ENCODE data around the gene CD48.

Gene CD48

GRCh38 chr1:160682983-160683865 lies 28.4 kb downstream of the CD48 start:
- TF ChIP-seq CTCF (IDR thresholded peaks at IDR 0.05; ENCODE audit: insufficient read depth, low read length, poor library complexity, severe bottlenecking) (no peak), EZH2phosphoT487 (conservative IDR thresholded peaks at IDR 0.05; ENCODE audit: low read length) (no peak)
- Histone ChIP-seq H3K36me3 (ENCODE audit: low read length) (peaks cover 37% of the 10 kb centered on the region), H2AFZ (ENCODE audit: low read depth, low read length, severe bottlenecking) (no peak overlapping the region), H3K27me3 (ENCODE audit: low read length) (no peaks in the 10 kb centered on the region), H3K27ac (ENCODE audit: low read depth, low read length) (peak overlapping the region; percentile 40; the same call in 1 of the 2 replicates), H3K9me3 (ENCODE audit: insufficient read depth, low read length) (no peaks in the 10 kb centered on the region), H3K9ac (ENCODE audit: low read length) (no peak overlapping the region), H3K4me2 (ENCODE audit: low read depth, low read length, poor library complexity, severe bottlenecking) (no peak overlapping the region), H3F3A (ENCODE audit: insufficient read depth) (peaks cover 42% of the 10 kb centered on the region), H4K20me1 (ENCODE audit: low read depth, low read length) (peaks cover 14% of the 10 kb centered on the region; the same call in 1 of the 2 replicates), H3K79me2 (ENCODE audit: insufficient read depth, low read length) (peaks cover 62% of the 10 kb centered on the region), H3K4me3 (ENCODE audit: insufficient read depth, low read length, poor library complexity, severe bottlenecking) (no peak overlapping the region), H3K9me2 (replicated peaks; ENCODE audit: insufficient read depth, low read length) (no peaks in the 10 kb centered on the region)

- Histone ChIP-seq H3F3A (ENCODE audit: insufficient read depth) (peaks cover 49% of the 10 kb centered on the region), H3K27me3 (ENCODE audit: low read length) (no peaks in the 10 kb centered on the region), H3K9ac (ENCODE audit: low read length) (no peak overlapping the region), H4K20me1 (ENCODE audit: low read depth, low read length) (peaks cover 14% of the 10 kb centered on the region; the same call in 1 of the 2 replicates), H3K79me2 (ENCODE audit: insufficient read depth, low read length) (peaks cover 49% of the 10 kb centered on the region), H3K9me2 (replicated peaks; ENCODE audit: insufficient read depth, low read length) (no peaks in the 10 kb centered on the region), H3K9me3 (ENCODE audit: insufficient read depth, low read length) (no peaks in the 10 kb centered on the region), H3K36me3 (ENCODE audit: low read length) (peaks cover 37% of the 10 kb centered on the region), H3K27ac (ENCODE audit: low read depth, low read length) (no peak overlapping the region), H3K4me3 (ENCODE audit: insufficient read depth, low read length, poor library complexity, severe bottlenecking) (no peak overlapping the region), H3K4me2 (ENCODE audit: low read depth, low read length, poor library complexity, severe bottlenecking) (no peak overlapping the region), H2AFZ (ENCODE audit: low read depth, low read length, severe bottlenecking) (no peak overlapping the region)
- TF ChIP-seq CTCF (IDR thresholded peaks at IDR 0.05; ENCODE audit: insufficient read depth, low read length, poor library complexity, severe bottlenecking) (no peak), EZH2phosphoT487 (conservative IDR thresholded peaks at IDR 0.05; ENCODE audit: low read length) (no peak)
Measured at GRCh38 chr1:160681891-160682140, 29.8 kb downstream of the CD48 start.

GRCh38 chr1:160681066-160681890 lies 30.3 kb downstream of the CD48 start:
- Histone ChIP-seq H2AFZ (ENCODE audit: low read depth, low read length, severe bottlenecking) (no peak overlapping the region), H3K36me3 (ENCODE audit: low read length) (peaks cover 36% of the 10 kb centered on the region), H3K9me3 (ENCODE audit: insufficient read depth, low read length) (no peaks in the 10 kb centered on the region), H4K20me1 (ENCODE audit: low read depth, low read length) (peaks cover 11% of the 10 kb centered on the region; the same call in 1 of the 2 replicates), H3K9me2 (replicated peaks; ENCODE audit: insufficient read depth, low read length) (no peaks in the 10 kb centered on the region), H3F3A (ENCODE audit: insufficient read depth) (peaks cover 54% of the 10 kb centered on the region), H3K9ac (ENCODE audit: low read length) (no peak overlapping the region), H3K4me2 (ENCODE audit: low read depth, low read length, poor library complexity, severe bottlenecking) (no peak overlapping the region), H3K27ac (ENCODE audit: low read depth, low read length) (peak overlapping the region; percentile 20), H3K79me2 (ENCODE audit: insufficient read depth, low read length) (peaks cover 44% of the 10 kb centered on the region), H3K27me3 (ENCODE audit: low read length) (no peaks in the 10 kb centered on the region), H3K4me3 (ENCODE audit: insufficient read depth, low read length, poor library complexity, severe bottlenecking) (no peak overlapping the region)
- peak; percentile 79 for TF ChIP-seq CTCF (IDR thresholded peaks at IDR 0.05; ENCODE audit: insufficient read depth, low read length, poor library complexity, severe bottlenecking)
- no peak for TF ChIP-seq EZH2phosphoT487 (conservative IDR thresholded peaks at IDR 0.05; ENCODE audit: low read length)
